Measurements from ENCODE around the gene PLEKHM3.
"Not testable (repeated sequence)": the region's sequence is repeated elsewhere in the genome, so short reads cannot be mapped to it uniquely, and the experiment has no call there.

PLEKHM3 gene

DNA sequence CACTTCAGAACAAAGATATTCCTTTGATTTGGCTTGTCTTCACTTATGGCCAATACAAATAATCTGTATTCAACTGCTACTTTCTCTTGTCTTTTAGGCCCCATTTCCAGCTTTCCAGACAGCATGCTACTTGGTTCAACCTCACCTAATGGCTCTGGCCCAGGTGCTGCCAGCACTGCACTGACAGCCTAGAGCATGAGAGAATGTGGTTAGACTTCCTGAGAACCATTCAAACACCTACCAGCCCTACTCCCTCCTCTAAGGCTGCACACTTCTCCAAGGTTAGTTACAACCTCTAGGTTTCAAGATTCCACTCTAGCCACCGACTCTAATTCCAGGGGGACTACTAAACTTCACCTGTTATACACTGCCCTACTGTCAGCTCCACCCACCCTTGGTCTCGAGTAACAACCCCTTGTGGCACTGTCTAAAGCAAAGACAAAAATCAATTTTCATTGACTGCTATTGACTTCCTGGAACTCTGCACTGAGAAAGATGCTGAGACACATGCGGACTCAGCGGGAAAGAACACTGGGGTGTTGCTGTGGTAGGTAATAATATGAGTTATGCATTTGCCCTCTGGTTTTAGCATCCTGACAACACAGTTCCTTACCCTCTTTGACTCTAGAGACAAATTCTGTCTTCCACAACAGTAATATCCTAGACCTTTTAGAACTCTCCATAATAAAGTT, 38.2 kb downstream of the PLEKHM3 start:
- DNase-seq, result no peak

DNA sequence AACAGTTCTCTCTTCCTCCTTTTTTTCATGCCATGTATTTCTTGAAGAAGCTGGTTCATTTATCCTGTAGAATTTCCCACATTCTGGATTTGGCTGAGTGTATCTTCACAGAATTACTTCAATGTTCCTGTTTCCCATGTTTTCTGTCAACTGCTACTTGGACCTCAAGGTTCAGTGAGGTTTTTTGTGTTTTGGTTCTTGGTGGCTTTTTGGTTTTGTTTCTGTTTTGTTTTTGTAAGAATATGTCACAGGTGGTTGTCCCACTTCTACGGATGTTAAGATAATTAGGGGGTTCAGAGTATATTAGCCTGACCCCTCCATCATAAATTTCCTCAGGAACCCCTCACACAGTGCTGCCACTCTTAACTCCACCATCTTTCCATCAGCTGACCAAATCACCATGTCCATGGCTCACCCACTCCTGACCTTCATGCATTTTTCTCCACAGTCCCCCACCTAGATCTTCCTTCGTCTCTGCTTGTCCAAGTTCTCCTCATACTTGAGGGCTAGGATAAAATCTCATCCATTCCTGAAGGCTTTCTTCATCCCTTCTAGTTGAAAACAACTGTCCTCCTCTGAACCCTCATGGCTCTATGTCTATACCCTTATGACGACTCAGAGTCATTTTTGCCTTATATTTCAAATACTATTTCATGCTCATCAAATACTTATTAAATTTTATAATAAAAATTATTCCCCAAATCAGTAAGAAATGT, 40.4 kb downstream of the PLEKHM3 start:
- no peak for DNase-seq

DNA sequence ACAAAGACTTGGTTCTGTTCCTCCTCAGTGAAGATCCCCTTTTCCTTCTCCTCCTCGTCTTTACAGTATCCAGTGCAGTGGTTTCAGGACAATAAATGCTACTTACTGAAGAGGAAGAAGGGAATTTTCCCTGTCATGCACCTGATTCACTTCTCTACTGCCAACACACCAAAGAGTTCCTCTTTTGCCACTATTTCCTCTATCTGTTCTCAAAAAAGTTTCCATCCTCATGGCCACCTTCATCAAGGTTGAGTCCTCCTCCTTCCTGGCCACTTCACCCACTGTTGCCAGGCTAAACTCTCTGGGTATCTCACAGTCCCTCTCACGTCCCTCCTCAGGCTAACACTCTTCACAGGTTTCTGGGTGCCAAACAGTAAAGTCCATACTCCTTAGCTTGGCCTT, 41.7 kb downstream of the PLEKHM3 start:
- no peak for DNase-seq

DNA sequence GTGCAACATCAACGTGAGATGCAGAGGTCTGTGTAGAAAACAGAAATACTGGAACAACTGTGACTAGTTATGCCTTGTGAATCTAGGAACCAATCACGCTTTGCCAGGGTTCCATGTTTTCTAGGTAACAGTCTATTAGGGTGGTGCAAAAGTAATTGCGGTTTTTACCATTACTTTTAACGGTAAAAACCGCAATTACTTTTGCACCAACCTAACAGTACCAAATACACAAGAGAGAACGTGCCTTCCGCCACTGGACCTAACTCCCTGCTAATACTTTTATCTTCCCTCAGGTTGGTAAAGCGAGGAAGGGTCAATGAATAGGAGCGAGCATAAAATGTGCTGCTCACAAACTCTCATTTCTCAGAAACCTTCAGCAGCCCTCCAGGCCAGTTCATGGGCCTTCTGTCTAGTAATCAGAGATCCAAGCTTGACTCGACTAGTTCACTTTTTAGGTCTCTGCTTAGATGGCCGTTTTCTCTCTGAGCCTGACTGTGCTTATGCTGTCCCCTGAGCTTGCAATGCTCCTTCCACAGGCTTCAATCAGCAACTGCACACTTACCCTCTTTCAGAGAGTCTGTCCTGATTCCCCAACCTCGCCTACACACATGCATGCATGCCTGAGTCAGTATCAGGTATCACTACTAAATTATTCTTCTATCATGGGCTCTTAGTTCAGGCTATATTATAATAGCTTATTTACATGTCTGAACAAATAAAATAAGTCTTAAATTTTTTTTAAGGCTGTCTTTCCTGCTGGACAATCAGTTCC, 47.0 kb downstream of the PLEKHM3 start:
- no peak for DNase-seq

DNA sequence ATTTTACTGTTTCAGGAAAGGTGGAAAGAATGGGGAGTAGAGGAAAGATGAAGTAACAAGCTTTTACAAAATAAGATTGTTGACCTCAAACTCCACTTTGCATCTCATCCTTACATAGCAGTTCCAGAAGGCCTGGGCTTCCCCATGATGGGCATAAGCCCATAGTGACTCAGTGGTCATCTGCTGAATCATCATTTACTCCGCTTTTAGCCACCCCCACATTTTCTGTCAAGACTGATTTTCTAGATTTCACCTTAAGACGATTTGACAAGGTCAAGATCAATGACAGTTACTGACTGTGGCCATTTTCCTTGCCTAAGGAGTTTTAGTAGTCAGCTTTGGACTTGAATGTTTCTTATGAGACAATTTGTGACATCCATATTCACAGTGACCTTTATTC, 49.4 kb downstream of the PLEKHM3 start:
- no peak for DNase-seq

DNA sequence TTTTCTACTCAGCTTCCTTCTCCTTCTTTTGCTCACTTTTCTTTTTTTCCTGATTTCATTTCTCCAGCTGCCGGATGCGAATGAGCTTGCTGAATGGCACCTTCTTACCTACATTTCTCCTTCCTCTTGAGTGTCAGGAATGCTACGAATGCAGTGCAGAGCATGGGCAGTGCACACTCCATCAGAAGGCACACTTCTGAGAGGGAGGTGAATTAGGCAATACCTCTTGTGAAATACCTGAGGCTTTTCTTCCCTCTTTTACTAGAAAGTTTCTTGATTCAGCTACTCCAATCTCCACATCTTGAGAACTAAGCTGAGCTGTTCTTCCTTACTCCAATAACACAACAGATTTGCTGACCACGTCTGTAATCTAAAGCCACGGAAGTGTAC, 51.1 kb downstream of the PLEKHM3 start:
- no peak for DNase-seq

DNA sequence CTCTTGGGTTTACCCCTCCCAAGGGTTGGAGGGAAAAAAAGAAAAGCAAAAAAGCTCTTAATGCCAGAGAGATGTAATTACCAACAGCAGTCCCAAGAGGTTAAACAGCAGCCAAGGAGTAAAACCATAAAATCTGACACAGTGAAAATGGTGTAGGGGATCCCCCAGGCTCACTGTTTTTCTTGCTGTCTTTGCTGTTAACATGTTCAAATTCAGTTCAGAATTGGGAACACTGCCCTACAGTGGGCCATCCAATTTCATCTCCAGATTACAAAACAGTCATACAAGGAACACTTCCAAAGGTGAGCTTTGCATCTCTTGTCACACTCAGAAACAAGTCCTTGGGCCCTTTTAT, 54.5 kb downstream of the PLEKHM3 start:
- no peak for DNase-seq

DNA sequence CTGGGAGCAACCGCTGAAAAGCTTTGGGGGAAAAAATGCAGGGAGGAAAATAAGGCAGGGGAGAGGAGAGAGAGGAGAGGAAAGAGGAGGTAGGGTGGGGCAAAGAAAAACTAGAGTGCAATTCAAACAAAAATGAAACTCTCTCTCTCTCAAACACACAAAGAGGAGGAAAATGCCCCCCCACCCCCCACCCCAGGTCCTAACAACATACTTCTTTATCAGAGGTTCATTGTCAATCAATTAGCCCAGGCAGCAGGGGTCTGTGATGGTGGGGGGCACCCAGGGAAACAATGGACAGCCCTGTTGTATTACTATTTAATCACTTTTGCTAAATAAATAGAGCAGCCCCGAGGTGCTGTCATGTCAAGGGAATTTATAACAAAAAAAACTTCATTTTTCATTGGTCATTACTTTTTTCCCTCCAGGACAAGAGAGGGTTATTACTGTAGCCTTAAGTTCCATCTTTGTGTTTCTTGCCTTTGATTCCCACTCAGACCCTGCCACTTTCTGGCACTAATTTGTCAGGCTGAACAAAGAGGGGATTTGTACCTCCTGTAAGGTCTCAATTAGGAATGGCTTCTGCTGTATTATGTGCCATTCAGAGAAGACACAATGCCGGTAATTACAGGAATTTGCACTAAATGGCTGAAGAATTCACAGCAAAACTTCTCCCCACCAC, 55.0 kb downstream of the PLEKHM3 start:
- DNase-seq, result no peak

DNA sequence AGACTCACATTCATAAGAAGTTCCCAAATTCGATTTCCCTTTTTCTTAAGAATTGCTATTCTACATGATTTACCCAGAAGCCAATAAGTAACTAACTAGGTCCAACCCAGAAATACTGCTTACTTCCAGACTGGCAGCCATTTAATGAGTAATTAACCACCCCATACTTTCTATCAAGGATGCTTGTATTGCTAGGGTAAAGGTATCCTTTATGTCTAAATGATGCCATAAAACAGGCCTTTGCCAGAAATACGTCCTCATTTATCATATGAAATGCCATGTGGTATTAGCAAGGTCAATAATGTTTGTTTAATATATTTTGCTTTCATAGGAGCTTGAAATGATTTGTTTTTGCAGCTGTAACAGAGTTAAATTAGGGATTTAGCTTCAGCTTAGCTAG, 56.1 kb downstream of the PLEKHM3 start:
- no peak for DNase-seq

DNA sequence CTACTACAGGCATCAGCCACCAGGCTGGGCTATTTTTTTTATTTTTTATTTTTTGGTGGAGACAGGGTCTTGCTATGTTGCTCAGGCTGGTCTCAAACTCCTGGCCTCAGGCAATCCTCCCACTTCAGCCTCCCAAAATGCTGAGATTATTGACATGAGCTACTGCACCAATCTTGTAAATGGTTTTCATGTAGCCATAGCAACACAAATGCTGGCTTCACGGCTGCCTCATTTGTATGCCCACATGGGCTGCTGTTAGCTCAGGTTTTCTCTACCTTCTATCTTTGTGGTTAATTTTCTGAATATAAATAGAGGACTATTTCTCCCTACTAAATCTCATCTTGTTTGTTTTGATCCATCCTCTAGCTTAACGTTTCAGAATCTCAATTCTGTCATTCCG, 58.2 kb downstream of the PLEKHM3 start:
- DNase-seq, result no peak

DNA sequence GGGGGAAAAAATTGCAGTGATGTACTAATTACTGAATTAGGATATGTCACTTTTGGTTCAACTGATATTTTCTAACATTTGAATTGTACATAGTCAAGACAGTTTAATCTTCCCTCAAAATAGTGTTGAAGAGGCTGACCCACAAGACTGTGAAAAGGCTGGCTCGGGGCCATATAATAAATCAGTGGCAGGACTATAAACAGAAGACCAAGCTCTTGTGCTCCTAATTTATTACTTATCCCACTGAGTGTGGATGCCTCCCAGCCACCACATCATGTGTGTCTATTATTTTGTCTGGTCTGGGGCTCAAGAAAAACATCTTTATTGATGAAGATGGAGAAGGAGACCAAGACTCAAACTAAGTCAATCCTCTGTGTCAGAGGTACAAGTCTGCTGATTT, 64.4 kb downstream of the PLEKHM3 start:
- no peak for DNase-seq

DNA sequence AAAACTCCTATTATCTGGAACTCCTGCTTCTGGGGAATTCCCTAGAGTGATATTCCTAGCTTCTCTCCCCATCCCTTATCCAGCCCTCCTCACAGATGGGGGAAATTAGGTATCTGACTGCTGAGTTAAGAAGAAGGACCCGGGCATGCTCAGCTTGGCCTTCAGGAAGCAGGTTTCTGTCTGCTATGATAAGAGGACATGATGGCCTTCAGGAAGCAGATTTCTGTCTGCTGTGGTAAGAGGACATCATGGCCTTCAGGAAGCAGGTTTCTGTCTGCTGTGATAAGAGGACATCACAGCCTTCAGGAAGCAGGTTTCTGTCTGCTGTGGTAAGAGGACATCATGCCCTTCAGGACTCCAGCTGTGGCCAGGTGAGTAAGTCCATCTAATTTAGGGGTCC, 65.2 kb downstream of the PLEKHM3 start:
- no peak for DNase-seq

DNA sequence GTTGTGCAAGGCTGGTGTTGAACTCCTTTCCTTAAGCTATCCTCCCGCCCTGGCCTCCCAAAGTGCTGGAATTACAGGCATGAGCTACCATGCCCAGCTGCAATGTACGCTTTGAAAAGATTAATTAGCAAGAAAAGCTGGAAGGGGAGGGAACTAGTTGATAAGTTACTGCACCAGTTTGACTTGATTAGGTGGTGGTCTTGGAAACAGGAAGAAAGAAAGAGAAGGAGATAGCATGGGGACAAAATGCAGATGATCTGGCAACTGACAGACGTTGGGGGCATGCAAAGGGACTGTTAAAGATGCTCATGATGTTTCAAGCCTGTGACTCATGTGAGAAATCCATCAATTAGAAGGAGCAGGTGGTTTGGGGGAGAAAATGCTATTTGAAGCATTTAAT, 68.6 kb downstream of the PLEKHM3 start:
- DNase-seq, result no peak

DNA sequence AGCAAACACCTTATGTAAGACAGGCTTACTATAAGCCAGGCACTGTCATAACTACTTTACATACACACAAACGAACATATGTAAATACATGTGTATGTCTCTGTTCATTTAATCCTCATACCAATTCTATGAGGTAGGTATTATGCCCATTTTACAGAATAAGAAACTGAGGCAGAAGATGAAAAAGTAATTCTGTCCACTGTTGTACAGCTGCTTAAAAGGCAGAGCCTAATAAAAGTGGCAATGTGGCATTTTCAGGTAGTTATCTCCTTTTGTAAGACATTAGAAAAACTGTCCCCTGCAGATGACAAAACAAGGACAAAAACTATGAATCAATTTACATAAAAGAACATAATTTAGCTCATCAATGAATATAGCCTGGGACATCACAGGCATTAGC, 69.9 kb downstream of the PLEKHM3 start:
- no peak for DNase-seq

DNA sequence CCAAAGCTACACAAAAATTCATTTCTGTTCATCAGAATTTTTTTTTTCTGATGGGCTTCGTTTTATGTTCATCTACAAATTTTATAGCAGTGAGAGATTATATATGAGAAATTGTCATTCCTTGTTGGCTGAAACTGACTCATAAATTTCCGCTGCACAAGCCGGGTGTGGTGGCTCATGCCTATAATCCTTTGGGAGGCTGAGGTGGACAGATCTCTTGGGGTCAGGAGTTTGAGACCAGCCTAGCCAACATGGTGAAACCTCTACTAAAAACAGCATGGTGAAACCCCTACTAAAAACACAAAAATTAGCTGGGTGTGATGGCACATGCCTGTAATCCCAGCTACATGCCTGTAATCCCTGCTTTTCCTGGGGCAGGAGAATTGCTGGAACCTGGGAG, 72.0 kb downstream of the PLEKHM3 start:
- no peak for DNase-seq

DNA sequence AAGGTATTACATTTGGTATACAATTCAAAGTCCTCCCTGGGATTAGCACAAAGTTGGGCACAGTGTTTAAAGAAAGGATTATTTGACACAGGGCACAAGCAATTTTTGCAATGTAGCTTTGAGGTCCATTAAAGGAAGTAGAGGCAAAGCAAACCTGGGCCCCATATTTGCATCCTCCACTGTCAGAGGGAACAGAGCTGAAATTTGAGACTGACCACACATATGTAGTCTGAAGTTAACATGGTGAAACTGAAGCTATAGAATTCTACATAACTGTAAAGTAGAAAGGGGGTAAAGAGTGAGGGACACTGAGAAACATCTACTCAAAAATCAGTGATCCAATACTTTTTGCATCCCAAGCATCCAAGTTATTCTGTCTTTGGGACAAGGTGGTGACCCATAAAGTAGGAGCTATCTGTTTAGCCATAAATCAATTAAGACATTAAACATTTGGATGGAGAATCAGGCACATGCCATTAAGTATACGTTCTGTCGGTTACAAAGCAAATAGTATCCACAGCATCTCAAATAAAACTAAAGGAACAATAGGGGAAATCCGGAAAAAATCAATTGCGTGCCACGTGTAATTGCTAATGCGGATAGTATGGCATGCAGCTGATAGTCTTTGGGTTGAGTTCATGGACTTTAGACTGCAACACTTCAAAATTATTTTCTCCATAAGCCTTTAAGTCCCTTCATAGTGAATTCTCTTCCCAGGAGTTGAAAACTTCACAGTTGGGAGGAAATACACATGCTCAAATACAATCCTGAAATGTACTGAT, 72.6 kb downstream of the PLEKHM3 start:
- no peak for DNase-seq

DNA sequence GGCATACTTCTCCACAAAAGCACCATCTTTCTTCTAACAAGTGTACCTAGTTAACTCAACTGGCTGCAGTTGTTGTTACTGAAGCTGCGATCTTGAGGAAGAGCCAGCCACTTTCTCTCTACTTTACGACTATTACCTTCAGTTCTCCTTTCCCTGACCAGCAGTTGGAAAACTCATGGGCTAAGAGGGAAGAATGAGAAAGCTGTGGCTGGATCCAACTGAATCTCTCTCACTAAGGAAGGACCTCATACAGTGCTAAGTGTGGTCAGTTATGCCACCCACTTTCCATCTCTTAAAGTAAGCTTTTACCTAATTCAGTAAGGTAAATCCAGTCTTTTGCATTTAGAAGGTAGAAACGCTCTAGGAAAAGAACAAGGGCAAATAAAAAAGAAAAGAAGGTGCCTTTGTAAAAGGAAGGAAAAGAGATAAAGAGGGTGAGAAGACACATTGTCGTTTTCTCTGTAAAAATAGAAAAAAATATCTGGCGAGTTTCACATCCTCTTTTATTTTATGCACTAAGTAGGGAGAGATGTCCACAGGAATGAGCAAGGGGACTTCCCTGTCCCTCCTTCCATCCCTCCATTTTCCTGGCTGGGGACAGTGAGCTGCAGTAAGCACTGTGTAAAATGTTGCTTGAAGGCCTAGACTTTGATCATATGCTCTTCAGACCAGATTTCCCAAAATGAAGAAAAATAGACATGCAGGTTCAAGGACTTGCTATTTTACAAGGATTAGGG, 73.4 kb downstream of the PLEKHM3 start:
- DNase-seq, result no peak

DNA sequence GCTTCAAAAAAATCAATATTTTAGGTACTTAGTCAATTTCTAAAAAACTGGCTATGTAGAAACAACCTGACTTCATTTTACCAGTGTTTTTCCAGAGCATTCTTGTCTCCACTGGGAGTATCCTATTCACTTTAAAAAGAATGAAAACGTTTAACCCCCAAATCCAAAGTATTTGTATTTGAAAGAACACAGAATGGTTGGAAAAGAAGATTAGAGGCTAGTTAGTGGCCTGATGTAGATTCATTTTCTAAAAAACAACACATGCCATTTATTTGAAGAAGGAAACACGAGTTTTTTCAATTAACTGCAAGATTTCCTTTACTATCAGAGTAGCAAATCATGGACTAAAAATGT, 74.6 kb downstream of the PLEKHM3 start:
- DNase-seq, result no peak

DNA sequence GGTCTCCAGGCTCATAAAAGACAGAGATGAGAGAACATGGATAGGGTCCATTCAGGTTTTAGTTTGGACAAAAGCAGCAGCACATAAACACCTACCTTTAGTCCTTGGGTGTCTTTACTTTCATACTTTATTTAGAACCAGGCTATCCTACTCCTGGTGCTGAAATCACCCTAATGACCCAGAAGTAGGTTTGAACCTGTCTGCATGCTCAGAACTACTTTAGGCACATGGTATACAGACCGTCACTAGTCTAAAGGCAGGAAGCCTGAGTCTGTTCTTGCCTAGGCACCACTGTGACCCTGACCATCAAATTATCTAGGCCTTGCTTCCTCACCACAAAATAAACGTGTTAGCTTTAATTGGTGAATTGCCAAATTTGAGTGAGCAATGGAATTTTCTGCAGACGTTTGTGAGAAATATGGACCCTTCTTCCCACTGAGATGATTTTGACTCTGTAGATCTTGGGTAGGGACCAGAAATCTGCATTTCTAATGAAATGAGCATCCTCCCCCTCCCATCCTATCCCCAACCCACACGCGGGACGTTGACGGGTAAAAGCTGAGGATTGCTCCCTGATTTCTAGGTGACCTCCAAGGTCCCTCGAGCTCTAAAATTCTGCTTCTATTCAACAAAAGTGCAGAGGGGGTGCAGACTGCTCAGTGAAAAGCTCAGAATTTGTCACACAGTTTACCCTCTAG, 75.1 kb downstream of the PLEKHM3 start:
- DNase-seq, result no peak

DNA sequence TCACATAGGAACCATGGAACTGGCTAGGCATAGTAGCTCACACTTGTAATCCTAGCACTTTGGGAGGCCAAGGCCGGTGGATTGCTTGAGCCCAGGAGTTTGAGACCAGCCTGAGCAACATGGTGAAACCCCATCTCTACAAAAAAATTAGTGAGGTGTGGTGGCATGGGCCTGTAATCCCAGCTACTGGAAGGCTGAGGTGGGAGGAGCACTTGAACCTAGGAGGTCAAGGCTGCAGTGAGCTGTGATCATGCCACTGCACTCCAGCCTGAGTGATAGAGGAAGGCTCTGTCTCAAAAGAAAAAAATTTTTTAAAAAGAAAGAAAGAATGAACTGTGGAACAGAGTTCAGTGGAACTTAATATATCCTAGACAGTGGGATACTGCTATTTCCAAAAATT, 76.1 kb downstream of the PLEKHM3 start:
- not testable (repeated sequence) for DNase-seq

DNA sequence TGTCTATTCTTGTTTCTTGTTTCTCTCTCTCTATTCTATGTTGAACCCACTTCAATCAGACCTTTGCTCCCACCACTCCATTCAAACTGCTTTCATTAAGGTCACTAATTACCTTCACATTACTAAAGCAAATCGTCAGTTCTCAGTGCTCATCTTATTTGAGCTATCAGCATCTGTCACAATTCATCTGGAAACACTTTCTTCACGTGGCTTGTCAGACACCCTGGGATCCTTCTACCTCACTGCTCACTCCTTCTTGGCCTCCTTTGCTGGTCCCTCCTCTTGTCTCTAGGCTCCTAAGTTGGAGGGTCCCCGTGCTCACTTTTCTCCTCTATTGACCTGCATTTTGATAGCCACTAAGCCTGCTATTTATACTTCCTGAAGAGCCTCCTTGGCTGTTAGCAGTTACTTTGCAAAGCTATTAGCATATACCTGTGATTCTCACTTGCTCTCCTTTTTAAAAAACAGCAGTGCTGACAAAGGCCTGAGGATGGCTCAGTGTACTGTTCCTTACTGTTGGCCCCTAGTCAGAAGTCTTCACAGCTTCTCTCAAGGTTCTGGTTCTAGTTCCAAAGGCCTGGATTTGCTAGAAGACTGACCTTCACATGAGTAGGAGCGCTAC, 80.2 kb downstream of the PLEKHM3 start:
- no peak for DNase-seq

All from stimulated activated CD4-positive, alpha-beta T cell treated with anti-CD3 and anti-CD28 coated beads, Interleukin-2, amount 100 ng/mL, for 48 hours (primary cell).